Aorta (tissue), 5 donors: Measurements from ENCODE around the gene IRF1. TPM values are rescaled to one million over a fixed set of nuclear protein-coding genes. Genes with fewer than 3 reads are reported as not detected.
A peak's percentile ranks its signal among the peaks of the same experiment; 100 is the strongest.
"Not testable (repeated sequence)": the region's sequence is repeated elsewhere in the genome, so short reads cannot be mapped to it uniquely, and the experiment has no call there.

ENCODE experiments used
- ATAC-seq: fragments of 200-7000 bp; cut with Tn5 transposase; one replicate; pipeline ENCODE4 v1.9.1; 2022; ENCODE audit warnings: moderate library complexity; ENCODE audit not compliant: low FRiP score
- DNase-seq, 2 donors: peaks; one replicate each; pipeline ENCODE4 v3.0.0-alpha.2; 2020
- H3K27ac ChIP-seq, 2 donors: one replicate each; pipeline ENCODE4 v1.5.1; 2013; ENCODE audit warnings: low read length in 2 of 2, mild to moderate bottlenecking in 2 of 2, moderate library complexity in 2 of 2, control low read depth in 1 of 2, inconsistent platforms in 1 of 2, low read depth in 1 of 2
- H3K27me3 ChIP-seq, 2 donors: one replicate each; pipeline ENCODE4 v1.6.1; 2013; ENCODE audit warnings: control low read depth in 1 of 2, low read length in 1 of 2, mild to moderate bottlenecking in 1 of 2, moderate library complexity in 1 of 2; ENCODE audit not compliant: insufficient read depth in 2 of 2, control insufficient read depth in 1 of 2
- H3K36me3 ChIP-seq, 2 donors: one replicate each; pipeline ENCODE4 v1.6.1; 2013; ENCODE audit warnings: control low read depth in 1 of 2, low read length in 1 of 2, mild to moderate bottlenecking in 1 of 2; ENCODE audit not compliant: insufficient read depth in 2 of 2, control insufficient read depth in 1 of 2
- H3K4me1 ChIP-seq, 2 donors: one replicate each; pipeline ENCODE4 v1.6.1; 2013; ENCODE audit warnings: low read length in 2 of 2, control low read depth in 1 of 2, mild to moderate bottlenecking in 1 of 2, moderate library complexity in 1 of 2; ENCODE audit not compliant: insufficient read depth in 2 of 2, control insufficient read depth in 1 of 2
- H3K4me3 ChIP-seq, 2 donors: one replicate each; pipeline ENCODE4 v1.5.1; 2013; ENCODE audit warnings: low read length in 2 of 2, control low read depth in 1 of 2, mild to moderate bottlenecking in 1 of 2
- H3K9me3 ChIP-seq: one replicate; pipeline ENCODE4 v1.6.1; 2013; ENCODE audit warnings: mild to moderate bottlenecking, low read length; ENCODE audit not compliant: control insufficient read depth
- WGBS, 2 donors: extraction: QIAGEN DNeasy Blood & Tissue Kit; methylation state at CpG; one replicate each; pipeline ENCODE4 v1.1.7; 2013; 5-methylcytosine and 5-hydroxymethylcytosine counted together
- intact Hi-C, 2 donors: fragments of 100-400 bp; cut with DNase I; formaldehyde crosslinking; loops; one replicate each; pipeline versions ENCODE4 v1.14.2 to v1.15.0; 2022
- polyA plus RNA-seq, 2 donors: library from polyadenylated mRNA; stranded (reverse); fragments of 200-250 nt; gene quantifications; one replicate each; pipeline ENCODE4 v1.2.3, GENCODE V29; 2013
- total RNA-seq, 2 donors: library from RNA; stranded (reverse); fragmentation: NEBNext Ultra II Directional; extraction: Animal tissue kit (Norgen Biotek cat#: 25700); gene quantifications; one replicate each; pipeline ENCODE4 v1.2.1, GENCODE V29; 2021
- donor health status: healthy with polysubstance abuse.
- donor health status: Bipolar disorder and iron deficiency.
- donor health status: DM: no; HTN: no; CAD: no.
- donor health status: DM: no; HTN: no; CAD: no.
- donor health status: DM: yes; HTN: yes; CAD: no.

Gene IRF1
- total and polyA plus RNA-seq, 4 donors, result 12.9 to 36.1 (median 20.0) TPM

GRCh38 chr5:132486318-132487094 lies 4.1 kb downstream of the IRF1 start:
- peaks cover 0 to 10% of the 10 kb centered on the region in 2 donors for H3K36me3 ChIP-seq
- no peaks in the 10 kb centered on the region for H3K9me3 ChIP-seq
- 89% methylated on average over 14 of the region's 14 CpGs for WGBS, 2 donors
- H3K4me3 ChIP-seq, result no peak overlapping the region
- no peaks in the 10 kb centered on the region for H3K4me1 ChIP-seq
- no peak for ATAC-seq
- H3K27me3 ChIP-seq, result no peaks in the 10 kb centered on the region
- DNase-seq, result no peak
- H3K27ac ChIP-seq, result no peak overlapping the region
- intact Hi-C loops, result no loop called here

- intact Hi-C loops, result no loop called here
- Histone ChIP-seq H3K9me3 (no peaks in the 10 kb centered on the region), H3K27me3 (no peaks in the 10 kb centered on the region), H3K27ac (no peak overlapping the region), H3K36me3 (peaks cover 0 to 10% of the 10 kb centered on the region in 2 donors), H3K4me3 (no peak overlapping the region), H3K4me1 (no peaks in the 10 kb centered on the region)
- DNase-seq, result no peak
- 70 to 85% methylated on average over 6 of the region's 6 CpGs for WGBS, 2 donors
- ATAC-seq, result no peak
These were observed 4.8 kb downstream of the IRF1 start for GRCh38 chr5:132485641-132486317.

GRCh38 chr5:132484876-132485640 lies 5.5 kb downstream of the IRF1 start:
- DNase-seq, intact Hi-C loops, H3K27ac ChIP-seq, H3K27me3 ChIP-seq, H3K4me1 ChIP-seq, H3K36me3 ChIP-seq, H3K9me3 ChIP-seq, H3K4me3 ChIP-seq, ATAC-seq: not testable (repeated sequence)
- WGBS, 2 donors, result 81 to 88% methylated on average over 12 of the region's 12 CpGs

- DNase-seq (peak in 1 of 2 donors; percentile 48), ATAC-seq (no peak)
- Histone ChIP-seq H3K9me3 (no peaks in the 10 kb centered on the region), H3K36me3 (peaks cover 0 to 10% of the 10 kb centered on the region in 2 donors), H3K27ac (no peak overlapping the region), H3K27me3 (no peaks in the 10 kb centered on the region), H3K4me1 (no peaks in the 10 kb centered on the region), H3K4me3 (no peak overlapping the region)
- WGBS, 2 donors, result 66 to 67% methylated on average over 3 of the region's 3 CpGs
- intact Hi-C loops, result no loop called here
These were observed 6.2 kb downstream of the IRF1 start for GRCh38 chr5:132484391-132484725.

GRCh38 chr5:132483661-132484390 lies 6.7 kb downstream of the IRF1 start:
- ATAC-seq (no peak), DNase-seq (peak in 1 of 2 donors; percentile 44)
- Histone ChIP-seq H3K27me3 (no peaks in the 10 kb centered on the region), H3K9me3 (no peaks in the 10 kb centered on the region), H3K27ac (no peak overlapping the region), H3K4me3 (no peak overlapping the region), H3K4me1 (no peaks in the 10 kb centered on the region), H3K36me3 (peaks cover 0 to 10% of the 10 kb centered on the region in 2 donors)
- intact Hi-C loops, result no loop called here
- 86 to 94% methylated on average over 7 of the region's 7 CpGs for WGBS, 2 donors

GRCh38 chr5:132483101-132483500 lies 7.5 kb downstream of the IRF1 start:
- intact Hi-C loops, result no loop called here
- DNase-seq (peak in 1 of 2 donors; percentile 27), ATAC-seq (no peak)
- no peaks in the 10 kb centered on the region for H3K27me3 ChIP-seq
- H3K36me3 ChIP-seq, result peaks cover 0 to 10% of the 10 kb centered on the region in 2 donors
- H3K4me3 ChIP-seq, result no peak overlapping the region
- H3K4me1 ChIP-seq, result no peaks in the 10 kb centered on the region
- no peaks in the 10 kb centered on the region for H3K9me3 ChIP-seq
- WGBS, 2 donors, result 64 to 77% methylated on average over 8 of the region's 8 CpGs
- no peak overlapping the region for H3K27ac ChIP-seq

GRCh38 chr5:132481596-132482211 lies 8.9 kb downstream of the IRF1 start:
- no peak overlapping the region for H3K27ac ChIP-seq
- H3K4me3 ChIP-seq, result no peak overlapping the region
- peak in 1 of 2 donors; percentile 20 for DNase-seq
- intact Hi-C loops, result no loop called here
- 74 to 76% methylated on average over 5 of the region's 5 CpGs for WGBS, 2 donors
- no peak for ATAC-seq
- no peaks in the 10 kb centered on the region for H3K4me1 ChIP-seq
- H3K27me3 ChIP-seq, result no peaks in the 10 kb centered on the region
- H3K9me3 ChIP-seq, result no peaks in the 10 kb centered on the region
- H3K36me3 ChIP-seq, result peaks cover 0 to 9% of the 10 kb centered on the region in 2 donors
